NCI-H2081 (cell line): ENCODE data around the gene SPOCK1.
"Not testable (repeated sequence)": the region's sequence is repeated elsewhere in the genome, so short reads cannot be mapped to it uniquely, and the experiment has no call there.

Experiments
- DNase-seq, 2 experiments: peaks; one replicate each; lab custom pipeline; 2025; lab: John Stamatoyannopoulos, UW

SPOCK1 gene

GRCh38 chr5:137022043-137022442 is 477.1 kb downstream of the SPOCK1 start:
- DNase-seq, result no peak

GRCh38 chr5:137019229-137019628 is 479.9 kb downstream of the SPOCK1 start:
- no peak for DNase-seq

GRCh38 chr5:137016783-137017324 is 482.3 kb downstream of the SPOCK1 start:
- no peak for DNase-seq

DNA sequence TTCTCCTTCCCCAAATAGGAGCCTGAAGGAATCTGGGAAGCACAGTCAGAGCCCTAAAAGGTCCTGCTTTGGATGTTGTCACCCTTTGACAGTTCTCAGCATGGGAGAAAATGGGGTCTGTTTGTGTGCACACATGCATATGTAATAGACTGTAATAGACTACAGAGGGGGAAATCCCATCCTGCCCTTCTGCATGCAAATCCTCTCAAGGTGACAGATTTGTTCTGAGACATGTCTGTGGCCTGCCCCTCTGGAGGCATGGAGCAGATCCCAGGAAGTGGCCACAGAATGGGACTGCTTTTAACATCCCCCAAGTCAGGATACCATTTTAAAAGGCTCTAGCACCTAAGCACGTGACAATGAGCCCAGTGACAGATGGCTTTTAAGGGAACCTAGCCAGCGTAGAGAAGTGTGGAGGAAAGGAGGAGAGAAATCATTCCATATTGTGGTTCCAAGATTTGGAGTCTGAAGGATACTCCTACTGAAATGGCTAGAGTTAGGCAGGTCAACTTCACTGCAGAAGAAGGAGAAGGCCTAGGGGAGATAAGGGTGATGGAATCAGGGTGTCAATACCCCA is 483.5 kb downstream of the SPOCK1 start:
- DNase-seq, result no peak

DNA sequence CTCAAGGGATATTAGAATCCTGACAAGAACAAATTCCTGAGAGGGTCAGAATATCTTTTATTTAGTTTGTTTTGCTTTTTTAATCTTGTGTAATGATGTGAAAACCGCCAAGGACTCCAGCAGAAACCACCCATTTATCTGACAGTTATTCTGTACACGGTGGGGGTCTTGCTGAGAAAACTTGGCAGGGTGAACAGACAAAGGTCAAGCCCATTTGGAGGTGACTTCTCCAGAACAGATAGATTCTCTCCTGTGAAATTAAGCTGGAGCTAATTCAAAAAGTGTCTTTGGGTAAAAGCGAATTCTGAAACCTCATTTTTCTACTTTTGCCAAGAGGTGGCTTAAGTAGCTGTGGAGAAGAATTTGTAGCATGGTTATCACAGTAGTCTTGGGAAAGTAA is 484.4 kb downstream of the SPOCK1 start:
- DNase-seq, result no peak

GRCh38 chr5:137010226-137010625 is 488.9 kb downstream of the SPOCK1 start:
- no peak for DNase-seq

DNA sequence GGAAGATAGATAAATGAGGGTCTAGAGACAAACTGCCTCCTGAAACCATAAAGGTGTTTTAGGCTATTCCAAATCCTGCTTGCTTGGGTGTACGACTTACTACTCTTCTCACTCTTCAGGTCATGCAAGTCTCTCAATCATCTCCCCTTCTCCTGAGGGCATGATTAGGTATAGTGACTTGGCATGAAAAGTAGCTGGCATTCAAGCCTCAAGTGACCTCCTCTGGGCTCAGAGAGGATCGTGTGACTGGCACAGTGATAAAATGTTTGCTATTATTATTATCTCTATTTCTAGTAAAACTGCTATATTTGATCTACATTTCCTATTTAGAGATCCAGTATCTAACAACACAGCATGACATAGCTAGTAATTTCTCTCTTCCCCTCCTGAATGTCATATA is 494.8 kb downstream of the SPOCK1 start:
- no peak for DNase-seq

GRCh38 chr5:137001026-137001569 is 498.0 kb downstream of the SPOCK1 start:
- no peak for DNase-seq

DNA sequence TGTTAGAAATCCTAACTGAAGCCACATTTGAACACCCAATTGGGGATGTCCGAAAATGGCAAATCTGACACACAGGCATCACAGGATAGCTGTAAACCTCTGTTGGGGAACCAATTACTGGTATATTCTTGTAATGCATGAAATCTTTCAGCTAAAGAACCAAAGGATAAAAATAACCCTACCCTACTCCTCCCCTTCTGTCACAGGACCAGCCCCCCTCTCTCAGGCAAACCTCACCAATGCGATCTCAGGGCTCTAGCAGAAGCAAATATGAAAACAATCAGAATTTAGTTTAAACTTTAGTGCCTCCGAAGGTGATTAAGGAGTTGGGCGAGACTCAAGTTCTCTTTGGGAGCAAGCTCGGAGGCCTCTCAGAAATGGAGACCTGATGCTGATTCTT is 499.3 kb downstream of the SPOCK1 start:
- no peak for DNase-seq

DNA sequence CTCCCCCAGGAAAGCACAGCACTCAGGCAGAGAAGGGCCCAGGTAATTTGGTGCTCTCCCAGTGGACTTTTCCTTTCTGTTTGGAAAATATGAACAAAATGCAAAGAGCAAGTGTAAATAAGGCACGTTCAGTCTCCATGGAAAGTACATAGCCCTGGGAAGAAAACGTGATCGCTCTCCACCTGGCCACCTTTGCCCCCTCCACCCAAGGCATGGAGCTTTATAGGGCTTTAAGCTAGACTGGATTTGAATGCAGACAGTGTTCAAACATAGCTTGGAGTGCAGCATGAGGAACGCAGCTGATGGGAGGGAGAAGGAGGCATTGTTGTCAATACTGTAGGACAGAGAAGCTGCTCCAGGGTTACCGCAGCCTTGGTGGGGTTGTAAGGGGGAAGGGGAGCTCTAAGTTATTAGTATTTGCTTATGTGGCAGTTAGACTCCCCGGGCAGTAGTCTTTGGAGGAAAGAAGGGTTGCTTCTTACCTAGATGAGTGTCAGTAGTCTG is 500.2 kb downstream of the SPOCK1 start:
- DNase-seq, result no peak

DNA sequence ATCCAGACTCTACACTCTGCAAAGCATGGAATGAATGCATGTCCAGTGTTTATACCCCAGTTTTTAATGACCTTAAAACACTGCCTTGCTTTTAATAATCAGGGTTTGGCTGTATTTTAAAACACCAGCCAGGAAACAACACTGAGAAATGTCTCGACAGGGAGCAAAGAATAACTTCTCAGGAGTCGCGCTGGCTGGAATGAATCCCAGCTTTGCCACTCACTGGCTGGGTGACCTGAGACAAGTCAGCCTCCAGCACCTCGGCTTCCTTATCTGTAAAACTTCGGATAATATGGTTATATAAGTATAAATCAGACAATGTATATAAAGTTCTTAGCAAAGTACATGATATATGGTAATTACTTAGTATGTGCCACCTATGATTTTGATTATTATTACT is 505.0 kb downstream of the SPOCK1 start:
- no peak for DNase-seq

GRCh38 chr5:136992796-136993489 is 506.2 kb downstream of the SPOCK1 start:
- DNase-seq, result no peak

GRCh38 chr5:136985785-136986475 is 513.2 kb downstream of the SPOCK1 start:
- DNase-seq, result no peak

- no peak for DNase-seq
Measured at GRCh38 chr5:136984772-136985446, 514.2 kb downstream of the SPOCK1 start.

DNA sequence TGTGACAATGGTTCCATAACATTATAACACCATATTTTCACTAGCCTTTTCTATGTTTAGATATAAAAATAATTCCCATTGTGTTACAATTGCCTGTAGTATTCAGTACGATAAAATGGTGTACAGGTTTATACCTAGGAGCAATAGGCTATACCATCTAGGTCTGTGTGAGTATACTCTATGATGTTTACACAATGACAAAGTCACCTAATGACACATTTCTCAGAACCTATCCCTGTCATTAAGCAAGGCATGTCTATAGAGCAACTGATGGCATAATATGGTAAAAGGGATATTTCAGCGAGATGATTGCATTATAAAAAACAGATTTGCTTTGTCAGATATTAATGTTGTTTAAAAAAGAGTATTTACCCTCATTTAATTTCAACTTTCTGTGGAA is 517.2 kb downstream of the SPOCK1 start:
- DNase-seq, result no peak

GRCh38 chr5:136979131-136979530 is 520.0 kb downstream of the SPOCK1 start:
- no peak for DNase-seq

GRCh38 chr5:136963504-136963903 is 535.6 kb downstream of the SPOCK1 start:
- no peak for DNase-seq

- DNase-seq, result no peak
Measured at GRCh38 chr5:136957428-136957827, 541.7 kb downstream of the SPOCK1 start.

GRCh38 chr5:136954142-136954541 is 545.0 kb downstream of the SPOCK1 start:
- not testable (repeated sequence) for DNase-seq

DNA sequence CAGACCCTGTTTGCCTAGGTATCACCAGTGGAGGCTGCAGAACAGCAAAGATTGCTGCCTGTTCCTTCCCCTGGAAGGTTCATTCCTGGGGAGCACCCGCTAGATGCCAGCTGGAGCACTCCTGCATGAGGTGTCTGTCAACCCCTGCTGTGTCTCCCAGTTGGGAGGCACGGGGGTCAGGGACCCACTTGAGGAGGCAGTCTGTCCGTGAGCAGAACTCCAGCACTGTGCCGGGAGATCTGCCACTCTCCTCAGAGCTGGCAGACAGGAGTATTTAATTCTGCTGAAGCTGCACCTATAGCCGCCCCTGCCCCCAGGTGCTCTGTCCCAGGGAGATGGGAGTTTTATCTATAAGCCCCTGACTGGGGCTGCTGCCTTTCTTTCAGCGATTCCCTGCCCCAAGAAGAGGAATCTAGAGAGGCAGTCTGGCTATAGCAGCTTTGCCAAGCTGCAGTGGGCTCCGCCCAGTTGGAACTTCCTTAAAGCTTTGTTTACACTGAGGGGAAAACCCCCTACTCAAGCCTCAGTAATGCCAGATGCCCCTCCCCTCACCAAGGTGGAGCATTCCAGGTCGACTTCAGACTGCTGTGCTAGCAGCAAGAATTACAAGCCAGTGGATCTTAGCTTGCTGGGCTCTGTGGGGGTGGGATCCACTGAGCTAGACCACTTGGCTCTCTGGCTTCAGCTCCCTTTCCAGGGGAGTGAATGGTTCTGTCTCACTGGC is 545.6 kb downstream of the SPOCK1 start:
- DNase-seq, result not testable (repeated sequence)

- no peak for DNase-seq
Measured at GRCh38 chr5:136927571-136927970, 571.6 kb downstream of the SPOCK1 start.
